H9 (cell line): ENCODE results near the gene EPN3. TPM values are rescaled to one million over a fixed set of nuclear protein-coding genes. Genes with fewer than 3 reads are reported as not detected.

ENCODE experiments used
- DNase-seq: peaks from one replicate; pipeline ENCODE4 v3.0.0-alpha.2; 2017
- H2AFZ ChIP-seq: one replicate; pipeline ENCODE4 v1.6.1; 2013; ENCODE audit warnings: mild to moderate bottlenecking, low read length, control low read depth, moderate library complexity
- H2AK5ac ChIP-seq: 2 replicates; pipeline ENCODE4 v1.6.1; 2013; ENCODE audit warnings: low read length, control low read depth, mixed read lengths; ENCODE audit not compliant: insufficient read length
- H2BK120ac ChIP-seq: one replicate; pipeline ENCODE4 v1.6.1; 2013; ENCODE audit warnings: low read depth, mild to moderate bottlenecking, low read length, control low read depth, inconsistent platforms; ENCODE audit not compliant: poor library complexity, severe bottlenecking
- H2BK12ac ChIP-seq: 2 replicates; pipeline ENCODE4 v1.6.1; 2013; ENCODE audit warnings: low read length, control low read depth, mixed read lengths, low read depth; ENCODE audit not compliant: insufficient read length
- H2BK15ac ChIP-seq: 2 replicates; pipeline ENCODE4 v1.6.1; 2013; ENCODE audit warnings: low read depth, low read length, control low read depth
- H2BK20ac ChIP-seq: one replicate; pipeline ENCODE4 v1.6.1; 2013; ENCODE audit warnings: low read depth, mild to moderate bottlenecking, low read length, control low read depth, inconsistent platforms; ENCODE audit not compliant: poor library complexity, severe bottlenecking
- H2BK5ac ChIP-seq: 2 replicates; pipeline ENCODE4 v1.6.1; 2013; ENCODE audit warnings: low read length, control low read depth, mixed read lengths; ENCODE audit not compliant: insufficient read length
- H3K14ac ChIP-seq: 2 replicates; pipeline ENCODE4 v1.6.1; 2013; ENCODE audit warnings: low read length, control low read depth; ENCODE audit not compliant: insufficient read depth
- H3K18ac ChIP-seq: 2 replicates; pipeline ENCODE4 v1.6.1; 2013; ENCODE audit warnings: low read depth, mild to moderate bottlenecking, mixed read lengths, low read length, control low read depth; ENCODE audit not compliant: insufficient read length
- H3K23ac ChIP-seq: 2 replicates; pipeline ENCODE4 v1.6.1; 2013; ENCODE audit warnings: low read length, control low read depth, mixed read lengths, low read depth; ENCODE audit not compliant: insufficient read length
- H3K23me2 ChIP-seq: 2 replicates; pipeline ENCODE4 v1.6.1; 2013; ENCODE audit warnings: low read depth, mild to moderate bottlenecking, mixed read lengths, low read length, control low read depth; ENCODE audit not compliant: insufficient read length, poor library complexity, severe bottlenecking
- H3K27ac ChIP-seq: 2 replicates; pipeline ENCODE4 v1.5.1; 2013; ENCODE audit warnings: low read length, control low read depth, mixed read lengths, low read depth; ENCODE audit not compliant: insufficient read length
- H3K27me3 ChIP-seq: 2 replicates; pipeline ENCODE4 v1.6.1; 2013; ENCODE audit warnings: low read length, control low read depth, inconsistent platforms; ENCODE audit not compliant: insufficient read depth
- H3K4ac ChIP-seq: 2 replicates; pipeline ENCODE4 v1.6.1; 2013; ENCODE audit warnings: low read depth, mild to moderate bottlenecking, control low read depth, inconsistent platforms, low read length, moderate library complexity
- H3K4me1 ChIP-seq: 2 replicates; pipeline ENCODE4 v1.6.1; 2013; ENCODE audit warnings: low read length, control low read depth, inconsistent platforms; ENCODE audit not compliant: insufficient read depth
- H3K4me2 ChIP-seq: 2 replicates; pipeline ENCODE4 v1.6.1; 2013; ENCODE audit warnings: low read length, control low read depth, mixed read lengths; ENCODE audit not compliant: insufficient read length, insufficient read depth
- H3K56ac ChIP-seq: 2 replicates; pipeline ENCODE4 v1.6.1; 2013; ENCODE audit warnings: low read depth, mild to moderate bottlenecking, mixed read lengths, low read length, control low read depth; ENCODE audit not compliant: insufficient read length
- H3K79me1 ChIP-seq: 2 replicates; pipeline ENCODE4 v1.6.1; 2013; ENCODE audit warnings: low read depth, mild to moderate bottlenecking, moderate library complexity, low read length, control low read depth, inconsistent platforms; ENCODE audit not compliant: insufficient read depth, poor library complexity, severe bottlenecking
- H3K79me2 ChIP-seq: 2 replicates; pipeline ENCODE4 v1.6.1; 2013; ENCODE audit warnings: low read length, control low read depth, inconsistent platforms; ENCODE audit not compliant: insufficient read depth
- H3K9ac ChIP-seq: 2 replicates; pipeline ENCODE4 v1.6.1; 2013; ENCODE audit warnings: low read length, control low read depth, mixed read lengths; ENCODE audit not compliant: insufficient read length; ENCODE audit errors: extremely low read depth
- H3K9me3 ChIP-seq: one replicate; pipeline ENCODE4 v1.6.1; 2013; ENCODE audit warnings: low read depth, low read length, inconsistent platforms; ENCODE audit not compliant: control insufficient read depth
- H3T11ph ChIP-seq: one replicate; pipeline ENCODE4 v1.6.1; 2013; ENCODE audit warnings: mild to moderate bottlenecking, low read length, control low read depth, inconsistent platforms
- H4K20me1 ChIP-seq: one replicate; pipeline ENCODE4 v1.6.1; 2013; ENCODE audit not compliant: control insufficient read depth, insufficient read length, insufficient read depth
- H4K5ac ChIP-seq: 2 replicates; pipeline ENCODE4 v1.6.1; 2013; ENCODE audit warnings: low read depth, mild to moderate bottlenecking, mixed read lengths, low read length, control low read depth; ENCODE audit not compliant: insufficient read length
- H4K8ac ChIP-seq: replicated peaks from 2 replicates; pipeline ENCODE4 v1.6.1; 2013; ENCODE audit warnings: low read length, control low read depth, mixed read lengths, low read depth; ENCODE audit not compliant: insufficient read length
- H4K91ac ChIP-seq: 2 replicates; pipeline ENCODE4 v1.6.1; 2013; ENCODE audit warnings: low read depth, mild to moderate bottlenecking, moderate library complexity, mixed read lengths, low read length, control low read depth; ENCODE audit not compliant: insufficient read length
- H3K27ac Mint-ChIP-seq, 3 experiments: 2 replicates in 2 of 3; 3 replicates in 1 of 3; pipeline ENCODE4 v1.8.0; 2020 to 2021; ENCODE audit warnings: mixed read lengths in 3 of 3, mild to moderate bottlenecking in 1 of 3, moderate library complexity in 1 of 3
- H3K27me3 Mint-ChIP-seq: 2 replicates; pipeline ENCODE4 v1.8.0; 2021; ENCODE audit warnings: low read depth, mild to moderate bottlenecking, moderate library complexity, mixed read lengths
- H3K36me3 Mint-ChIP-seq, 3 experiments: 2 replicates in 2 of 3; 3 replicates in 1 of 3; pipeline ENCODE4 v1.8.0; 2020 to 2021; ENCODE audit warnings: low read depth in 3 of 3, mixed read lengths in 3 of 3; ENCODE audit not compliant: insufficient read depth in 1 of 3
- H3K4me1 Mint-ChIP-seq, 2 experiments: 2 replicates each; pipeline ENCODE4 v1.8.0; 2020; ENCODE audit warnings: mixed read lengths in 2 of 2
- H3K4me3 Mint-ChIP-seq, 2 experiments: 2 replicates in 1 of 2; 3 replicates in 1 of 2; pipeline ENCODE4 v1.8.0; 2020 to 2021; ENCODE audit warnings: mild to moderate bottlenecking in 2 of 2, mixed read lengths in 2 of 2, moderate library complexity in 1 of 2
- H3K9me3 Mint-ChIP-seq, 2 experiments: 2 replicates in 1 of 2; 3 replicates in 1 of 2; pipeline ENCODE4 v1.8.0; 2020; ENCODE audit warnings: mild to moderate bottlenecking in 2 of 2, mixed read lengths in 2 of 2, moderate library complexity in 1 of 2
- CTCF ChIP-seq: fragments of 200-600 bp; sonication (generic); conservative IDR thresholded peaks from 3 replicates; pipeline ENCODE4 v1.8.0; 2021; ENCODE audit warnings: antibody characterized with exemption, mild to moderate bottlenecking
- WGBS: extraction: QIAGEN DNeasy Blood & Tissue Kit; methylation state at CpG from one replicate; pipeline ENCODE4 v1.1.7; 2013; ENCODE audit warnings: missing lambda C conversion rate, low lambda C conversion rate, mixed read lengths; ENCODE audit not compliant: insufficient read length; ENCODE audit errors: extremely low coverage; 5-methylcytosine and 5-hydroxymethylcytosine counted together
- total RNA-seq: library from RNA; stranded (reverse); gene quantifications from 2 replicates; pipeline ENCODE4 v1.2.1, GENCODE V29; 2021

Gene EPN3
- total RNA-seq, 1 experiment from 2014 or later = 1.9 TPM

GRCh38 chr17:50551884-50552283 lies 19.3 kb downstream of the EPN3 start:
- Histone ChIP-seq H3K18ac (no peak overlapping the region), H2BK5ac (no peak overlapping the region), H3K4ac (no peak overlapping the region), H2BK15ac (no peak overlapping the region), H4K5ac (no peak overlapping the region), H3K27me3 (no peaks in the 10 kb centered on the region), H3K4me1 (no peaks in the 10 kb centered on the region; the same call in 1 of the 2 replicates), H3K14ac (no peak overlapping the region), H3K23me2 (no peaks in the 10 kb centered on the region), H3K9me3 (no peaks in the 10 kb centered on the region), H4K91ac (no peak overlapping the region), H3K27ac (no peak overlapping the region), H3K79me1 (no peaks in the 10 kb centered on the region), H2BK120ac (no peak overlapping the region), H4K20me1 (no peaks in the 10 kb centered on the region), H3K79me2 (no peaks in the 10 kb centered on the region), H2AFZ (no peak overlapping the region), H3K9ac (no peak overlapping the region), H4K8ac (no peak overlapping the region), H2AK5ac (no peak overlapping the region), H3K56ac (no peak overlapping the region), H2BK20ac (no peak overlapping the region), H3T11ph (no peak overlapping the region), H3K23ac (no peak overlapping the region), H2BK12ac (no peak overlapping the region), H3K4me2 (no peak overlapping the region)
- Mint-ChIP-seq H3K27me3 (peaks cover 13% of the 10 kb centered on the region), H3K4me3 (no peak overlapping the region), H3K9me3 (no peaks in the 10 kb centered on the region; a peak in 1 of 5 replicates), H3K27ac (no peak overlapping the region), H3K4me1 (peaks cover 4 to 11% of the 10 kb centered on the region in 2 experiments; a peak in 2 of 4 replicates), H3K36me3 (no peaks in the 10 kb centered on the region; a peak in 1 of 7 replicates)
- no peak for DNase-seq
- no peak for TF ChIP-seq CTCF
- no CpG with 5 or more reads among the region's 12 CpGs for WGBS
